ENCODE results near the gene PPP2R3C. TPM values are rescaled to one million over a fixed set of nuclear protein-coding genes. Genes with fewer than 3 reads are reported as not detected.

PPP2R3C gene
- total and polyA plus RNA-seq, 2 of the 13 experiments (the other 11 are each of a cell fraction or from before 2014, with no cell fraction given): 63.4 to 102 TPM

DNA sequence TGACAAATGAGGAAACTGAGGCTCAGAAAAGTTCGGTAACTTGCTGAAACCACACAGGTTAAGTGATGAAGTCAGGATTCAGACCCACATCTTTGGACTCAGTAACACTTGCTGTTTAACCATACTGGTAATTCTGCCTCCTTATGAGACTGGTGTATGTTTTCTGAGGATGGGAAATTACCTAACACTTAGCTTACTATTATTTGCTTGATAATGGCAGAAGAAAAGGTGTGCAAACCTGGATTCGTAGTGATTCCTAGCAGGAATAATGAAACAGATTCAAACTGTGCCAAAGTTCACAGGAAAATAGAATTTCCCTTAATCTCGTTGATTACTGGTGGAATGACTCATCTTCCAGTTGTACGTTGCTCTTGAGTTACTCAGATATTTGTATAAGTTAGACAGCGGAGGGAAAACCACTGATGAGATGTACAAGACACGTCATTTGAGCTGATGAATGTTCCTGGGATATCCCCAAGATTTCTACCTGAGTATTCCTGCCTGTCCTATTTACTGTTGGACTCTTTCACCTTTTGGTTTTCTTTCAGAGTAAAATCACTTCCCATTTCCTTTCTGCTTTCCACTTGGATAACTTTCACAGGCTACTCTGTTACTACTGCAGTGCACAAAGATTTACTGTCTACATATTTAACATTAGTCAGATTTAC is 38.1 kb upstream of the PPP2R3C start (continued):
- TF ChIP-seq, protein P1, sequence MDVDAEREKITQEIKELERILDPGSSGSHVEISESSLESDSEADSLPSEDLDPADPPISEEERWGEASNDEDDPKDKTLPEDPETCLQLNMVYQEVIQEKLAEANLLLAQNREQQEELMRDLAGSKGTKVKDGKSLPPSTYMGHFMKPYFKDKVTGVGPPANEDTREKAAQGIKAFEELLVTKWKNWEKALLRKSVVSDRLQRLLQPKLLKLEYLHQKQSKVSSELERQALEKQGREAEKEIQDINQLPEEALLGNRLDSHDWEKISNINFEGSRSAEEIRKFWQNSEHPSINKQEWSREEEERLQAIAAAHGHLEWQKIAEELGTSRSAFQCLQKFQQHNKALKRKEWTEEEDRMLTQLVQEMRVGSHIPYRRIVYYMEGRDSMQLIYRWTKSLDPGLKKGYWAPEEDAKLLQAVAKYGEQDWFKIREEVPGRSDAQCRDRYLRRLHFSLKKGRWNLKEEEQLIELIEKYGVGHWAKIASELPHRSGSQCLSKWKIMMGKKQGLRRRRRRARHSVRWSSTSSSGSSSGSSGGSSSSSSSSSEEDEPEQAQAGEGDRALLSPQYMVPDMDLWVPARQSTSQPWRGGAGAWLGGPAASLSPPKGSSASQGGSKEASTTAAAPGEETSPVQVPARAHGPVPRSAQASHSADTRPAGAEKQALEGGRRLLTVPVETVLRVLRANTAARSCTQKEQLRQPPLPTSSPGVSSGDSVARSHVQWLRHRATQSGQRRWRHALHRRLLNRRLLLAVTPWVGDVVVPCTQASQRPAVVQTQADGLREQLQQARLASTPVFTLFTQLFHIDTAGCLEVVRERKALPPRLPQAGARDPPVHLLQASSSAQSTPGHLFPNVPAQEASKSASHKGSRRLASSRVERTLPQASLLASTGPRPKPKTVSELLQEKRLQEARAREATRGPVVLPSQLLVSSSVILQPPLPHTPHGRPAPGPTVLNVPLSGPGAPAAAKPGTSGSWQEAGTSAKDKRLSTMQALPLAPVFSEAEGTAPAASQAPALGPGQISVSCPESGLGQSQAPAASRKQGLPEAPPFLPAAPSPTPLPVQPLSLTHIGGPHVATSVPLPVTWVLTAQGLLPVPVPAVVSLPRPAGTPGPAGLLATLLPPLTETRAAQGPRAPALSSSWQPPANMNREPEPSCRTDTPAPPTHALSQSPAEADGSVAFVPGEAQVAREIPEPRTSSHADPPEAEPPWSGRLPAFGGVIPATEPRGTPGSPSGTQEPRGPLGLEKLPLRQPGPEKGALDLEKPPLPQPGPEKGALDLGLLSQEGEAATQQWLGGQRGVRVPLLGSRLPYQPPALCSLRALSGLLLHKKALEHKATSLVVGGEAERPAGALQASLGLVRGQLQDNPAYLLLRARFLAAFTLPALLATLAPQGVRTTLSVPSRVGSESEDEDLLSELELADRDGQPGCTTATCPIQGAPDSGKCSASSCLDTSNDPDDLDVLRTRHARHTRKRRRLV (CRISPR knock-in tag; IDR thresholded peaks at IDR 0.05): 0 out of 2 replicates have a peak, but pooled peaks have one; percentile 12
- TF ChIP-seq PHB2 (IDR thresholded peaks at IDR 0.05; ENCODE audit: partially characterized antibody) (no peak), ZBTB42 (CRISPR knock-in tag; IDR thresholded peaks at IDR 0.05) (0 out of 2 replicates have a peak, but pooled peaks have one; percentile 7), MBD4 (IDR thresholded peaks at IDR 0.05; ENCODE audit: borderline replicate concordance, low read length) (0 out of 2 replicates have a peak, but pooled peaks have one; percentile 57), ZBTB21 (CRISPR knock-in tag; IDR thresholded peaks at IDR 0.05) (peak; percentile 84), MXD4 (CRISPR knock-in tag; IDR thresholded peaks at IDR 0.05) (peak; percentile 59; the same call in 1 of the 2 replicates), POGZ (CRISPR knock-in tag; IDR thresholded peaks at IDR 0.05) (peak; percentile 80), FOXA1 (IDR thresholded peaks at IDR 0.05) (no peak), FOXA1 (CRISPR knock-in tag; IDR thresholded peaks at IDR 0.05) (0 out of 2 replicates have a peak, but pooled peaks have one; percentile 10), POLR2AphosphoS5 (IDR thresholded peaks at IDR 0.05; ENCODE audit: low read depth, low read length) (no peak), ZNF383 (CRISPR knock-in tag; IDR thresholded peaks at IDR 0.05; ENCODE audit: borderline replicate concordance) (no peak), ARNT (IDR thresholded peaks at IDR 0.05) (no peak), ZNF7 (CRISPR knock-in tag; IDR thresholded peaks at IDR 0.05) (no peak; the same call in 1 of the 2 replicates)
- TF ChIP-seq, protein P2, sequence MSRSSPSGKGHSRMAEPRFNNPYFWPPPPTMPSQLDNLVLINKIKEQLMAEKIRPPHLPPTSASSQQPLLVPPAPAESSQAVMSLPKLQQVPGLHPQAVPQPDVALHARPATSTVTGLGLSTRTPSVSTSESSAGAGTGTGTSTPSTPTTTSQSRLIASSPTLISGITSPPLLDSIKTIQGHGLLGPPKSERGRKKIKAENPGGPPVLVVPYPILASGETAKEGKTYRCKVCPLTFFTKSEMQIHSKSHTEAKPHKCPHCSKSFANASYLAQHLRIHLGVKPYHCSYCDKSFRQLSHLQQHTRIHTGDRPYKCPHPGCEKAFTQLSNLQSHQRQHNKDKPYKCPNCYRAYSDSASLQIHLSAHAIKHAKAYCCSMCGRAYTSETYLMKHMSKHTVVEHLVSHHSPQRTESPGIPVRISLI (CRISPR knock-in tag; IDR thresholded peaks at IDR 0.05; ENCODE audit: borderline replicate concordance): no peak
- TF ChIP-seq, protein P3, sequence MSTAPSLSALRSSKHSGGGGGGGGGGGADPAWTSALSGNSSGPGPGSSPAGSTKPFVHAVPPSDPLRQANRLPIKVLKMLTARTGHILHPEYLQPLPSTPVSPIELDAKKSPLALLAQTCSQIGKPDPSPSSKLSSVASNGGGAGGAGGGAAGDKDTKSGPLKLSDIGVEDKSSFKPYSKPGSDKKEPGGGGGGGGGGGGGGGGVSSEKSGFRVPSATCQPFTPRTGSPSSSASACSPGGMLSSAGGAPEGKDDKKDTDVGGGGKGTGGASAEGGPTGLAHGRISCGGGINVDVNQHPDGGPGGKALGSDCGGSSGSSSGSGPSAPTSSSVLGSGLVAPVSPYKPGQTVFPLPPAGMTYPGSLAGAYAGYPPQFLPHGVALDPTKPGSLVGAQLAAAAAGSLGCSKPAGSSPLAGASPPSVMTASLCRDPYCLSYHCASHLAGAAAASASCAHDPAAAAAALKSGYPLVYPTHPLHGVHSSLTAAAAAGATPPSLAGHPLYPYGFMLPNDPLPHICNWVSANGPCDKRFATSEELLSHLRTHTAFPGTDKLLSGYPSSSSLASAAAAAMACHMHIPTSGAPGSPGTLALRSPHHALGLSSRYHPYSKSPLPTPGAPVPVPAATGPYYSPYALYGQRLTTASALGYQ (CRISPR knock-in tag; IDR thresholded peaks at IDR 0.05): no peak
- TF ChIP-seq, protein P4, sequence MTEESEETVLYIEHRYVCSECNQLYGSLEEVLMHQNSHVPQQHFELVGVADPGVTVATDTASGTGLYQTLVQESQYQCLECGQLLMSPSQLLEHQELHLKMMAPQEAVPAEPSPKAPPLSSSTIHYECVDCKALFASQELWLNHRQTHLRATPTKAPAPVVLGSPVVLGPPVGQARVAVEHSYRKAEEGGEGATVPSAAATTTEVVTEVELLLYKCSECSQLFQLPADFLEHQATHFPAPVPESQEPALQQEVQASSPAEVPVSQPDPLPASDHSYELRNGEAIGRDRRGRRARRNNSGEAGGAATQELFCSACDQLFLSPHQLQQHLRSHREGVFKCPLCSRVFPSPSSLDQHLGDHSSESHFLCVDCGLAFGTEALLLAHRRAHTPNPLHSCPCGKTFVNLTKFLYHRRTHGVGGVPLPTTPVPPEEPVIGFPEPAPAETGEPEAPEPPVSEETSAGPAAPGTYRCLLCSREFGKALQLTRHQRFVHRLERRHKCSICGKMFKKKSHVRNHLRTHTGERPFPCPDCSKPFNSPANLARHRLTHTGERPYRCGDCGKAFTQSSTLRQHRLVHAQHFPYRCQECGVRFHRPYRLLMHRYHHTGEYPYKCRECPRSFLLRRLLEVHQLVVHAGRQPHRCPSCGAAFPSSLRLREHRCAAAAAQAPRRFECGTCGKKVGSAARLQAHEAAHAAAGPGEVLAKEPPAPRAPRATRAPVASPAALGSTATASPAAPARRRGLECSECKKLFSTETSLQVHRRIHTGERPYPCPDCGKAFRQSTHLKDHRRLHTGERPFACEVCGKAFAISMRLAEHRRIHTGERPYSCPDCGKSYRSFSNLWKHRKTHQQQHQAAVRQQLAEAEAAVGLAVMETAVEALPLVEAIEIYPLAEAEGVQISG (CRISPR knock-in tag; IDR thresholded peaks at IDR 0.05): no peak
- TF ChIP-seq, protein P5, sequence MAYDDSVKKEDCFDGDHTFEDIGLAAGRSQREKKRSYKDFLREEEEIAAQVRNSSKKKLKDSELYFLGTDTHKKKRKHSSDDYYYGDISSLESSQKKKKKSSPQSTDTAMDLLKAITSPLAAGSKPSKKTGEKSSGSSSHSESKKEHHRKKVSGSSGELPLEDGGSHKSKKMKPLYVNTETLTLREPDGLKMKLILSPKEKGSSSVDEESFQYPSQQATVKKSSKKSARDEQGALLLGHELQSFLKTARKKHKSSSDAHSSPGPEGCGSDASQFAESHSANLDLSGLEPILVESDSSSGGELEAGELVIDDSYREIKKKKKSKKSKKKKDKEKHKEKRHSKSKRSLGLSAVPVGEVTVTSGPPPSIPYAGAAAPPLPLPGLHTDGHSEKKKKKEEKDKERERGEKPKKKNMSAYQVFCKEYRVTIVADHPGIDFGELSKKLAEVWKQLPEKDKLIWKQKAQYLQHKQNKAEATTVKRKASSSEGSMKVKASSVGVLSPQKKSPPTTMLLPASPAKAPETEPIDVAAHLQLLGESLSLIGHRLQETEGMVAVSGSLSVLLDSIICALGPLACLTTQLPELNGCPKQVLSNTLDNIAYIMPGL (CRISPR knock-in tag; IDR thresholded peaks at IDR 0.05; ENCODE audit: borderline replicate concordance in 1 of 2, low read depth in 1 of 2): peak in 1 of 2 experiments; percentile 42; a peak in 1 of 4 replicates
